Measurements from ENCODE around the gene CELSR1.

The CELSR1 gene

GRCh38 chr22:46563381-46564083 lies 26.1 kb upstream of the CELSR1 start:
- TF ChIP-seq CTCF (IDR thresholded peaks at IDR 0.05; ENCODE audit: low read length) (peak; percentile 55), EZH2phosphoT487 (IDR thresholded peaks at IDR 0.05; ENCODE audit: low read length) (no peak)
- H3K27ac ChIP-seq (ENCODE audit: low read length): peak overlapping the region; percentile 37; the same call in 1 of the 2 replicates
- no peaks in the 10 kb centered on the region for H3K9me3 ChIP-seq (replicated peaks; ENCODE audit: insufficient read depth, low read length)
- H3F3A ChIP-seq (ENCODE audit: insufficient read depth, low read length): no peaks in the 10 kb centered on the region
- H2AFZ ChIP-seq (ENCODE audit: low read length): peak overlapping the region; percentile 99
- H3K4me2 ChIP-seq (ENCODE audit: low read depth, low read length): peak overlapping the region; percentile 99
- H3K79me2 ChIP-seq (ENCODE audit: low read length): no peaks in the 10 kb centered on the region
- no peaks in the 10 kb centered on the region for H3K36me3 ChIP-seq (replicated peaks; ENCODE audit: insufficient read depth, low read length)
- H3K9ac ChIP-seq (ENCODE audit: low read length): peak overlapping the region; percentile 53; the same call in 1 of the 2 replicates
- peak; percentile 85 for DNase-seq
- peaks cover 7% of the 10 kb centered on the region; the same call in 1 of the 2 replicates for H3K4me1 ChIP-seq (ENCODE audit: low read length)
- H3K27me3 ChIP-seq (replicated peaks; ENCODE audit: insufficient read depth, low read length): no peaks in the 10 kb centered on the region; the same call in 1 of the 2 replicates
- no peaks in the 10 kb centered on the region for H3K9me2 ChIP-seq (replicated peaks; ENCODE audit: insufficient read depth, low read length)
- H4K20me1 ChIP-seq (ENCODE audit: insufficient read depth, low read length): no peaks in the 10 kb centered on the region
- H3K4me3 ChIP-seq (ENCODE audit: low read length): peak overlapping the region; percentile 54

- no peaks in the 10 kb centered on the region for H3K27me3 ChIP-seq (replicated peaks; ENCODE audit: insufficient read depth, low read length)
- peak; percentile 86 for DNase-seq
- no peaks in the 10 kb centered on the region for H3F3A ChIP-seq (ENCODE audit: insufficient read depth, low read length)
- TF ChIP-seq EZH2 (optimal IDR thresholded peaks at IDR 0.05; ENCODE audit: low read depth, low read length) (no peak), EZH2phosphoT487 (IDR thresholded peaks at IDR 0.05; ENCODE audit: low read length) (no peak), CTCF (IDR thresholded peaks at IDR 0.05; ENCODE audit: low read length) (no peak)
- no peaks in the 10 kb centered on the region for H3K36me3 ChIP-seq (replicated peaks; ENCODE audit: insufficient read depth, low read length)
- peaks cover 7% of the 10 kb centered on the region; the same call in 1 of the 2 replicates for H3K4me1 ChIP-seq (ENCODE audit: low read length)
- peak overlapping the region; percentile 50; the same call in 1 of the 2 replicates for H3K4me2 ChIP-seq (ENCODE audit: low read depth, low read length)
- H3K9me2 ChIP-seq (replicated peaks; ENCODE audit: insufficient read depth, low read length): no peaks in the 10 kb centered on the region
- H3K27ac ChIP-seq (ENCODE audit: low read length): no peak overlapping the region
- no peaks in the 10 kb centered on the region for H3K9me3 ChIP-seq (replicated peaks; ENCODE audit: insufficient read depth, low read length)
- no peak overlapping the region; the same call in 1 of the 2 replicates for H3K9ac ChIP-seq (ENCODE audit: low read length)
- no peaks in the 10 kb centered on the region for H3K79me2 ChIP-seq (ENCODE audit: low read length)
- H2AFZ ChIP-seq (ENCODE audit: low read length): peak overlapping the region; percentile 44; the same call in 1 of the 2 replicates
- H4K20me1 ChIP-seq (ENCODE audit: insufficient read depth, low read length): no peaks in the 10 kb centered on the region
- H3K4me3 ChIP-seq (ENCODE audit: low read length): peak overlapping the region; percentile 40
Observed at GRCh38 chr22:46561435-46561905, 24.1 kb upstream of the CELSR1 start.

DNA sequence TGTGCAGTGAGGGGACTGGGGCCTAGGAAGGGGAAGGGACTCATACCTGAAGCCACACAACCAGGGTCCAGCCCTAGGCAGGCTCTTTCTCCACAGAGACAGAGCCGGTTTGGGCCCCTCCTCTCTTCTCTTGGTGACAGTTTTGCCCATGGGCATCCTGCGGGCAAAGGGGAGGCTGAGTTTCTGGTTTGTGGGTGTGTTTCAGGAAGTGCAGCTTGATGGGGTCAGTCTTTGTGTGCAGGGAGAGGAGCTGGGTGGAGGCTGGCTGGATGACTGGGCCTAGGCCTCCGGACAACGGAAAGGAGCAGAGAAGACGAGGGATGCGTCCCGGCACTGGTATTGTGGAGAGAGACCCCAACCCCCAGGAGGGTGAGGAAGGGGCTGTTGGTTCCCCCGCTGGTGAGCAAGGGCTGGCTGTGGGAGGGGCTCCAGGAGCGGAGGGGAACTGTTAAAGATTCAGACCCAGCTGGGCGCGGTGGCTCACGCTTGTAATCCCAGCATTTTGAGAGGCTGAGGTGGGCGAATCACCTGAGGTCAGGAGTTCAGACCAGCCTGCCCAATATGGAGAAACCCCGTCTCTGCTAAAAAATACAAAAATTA lies 23.4 kb upstream of the CELSR1 start:
- no peak overlapping the region for H3K4me2 ChIP-seq (ENCODE audit: low read depth, low read length)
- H3K27me3 ChIP-seq (replicated peaks; ENCODE audit: insufficient read depth, low read length): no peaks in the 10 kb centered on the region
- H2AFZ ChIP-seq (ENCODE audit: low read length): 0 out of 2 replicates have a peak overlapping the region, but pooled peaks have one; percentile 44
- TF ChIP-seq EZH2phosphoT487 (IDR thresholded peaks at IDR 0.05; ENCODE audit: low read length): no peak
- TF ChIP-seq CTCF (IDR thresholded peaks at IDR 0.05; ENCODE audit: low read length): no peak
- TF ChIP-seq EZH2 (optimal IDR thresholded peaks at IDR 0.05; ENCODE audit: low read depth, low read length): no peak
- no peaks in the 10 kb centered on the region for H3K9me3 ChIP-seq (replicated peaks; ENCODE audit: insufficient read depth, low read length)
- H4K20me1 ChIP-seq (ENCODE audit: insufficient read depth, low read length): no peaks in the 10 kb centered on the region
- no peaks in the 10 kb centered on the region for H3F3A ChIP-seq (ENCODE audit: insufficient read depth, low read length)
- no peaks in the 10 kb centered on the region for H3K79me2 ChIP-seq (ENCODE audit: low read length)
- no peaks in the 10 kb centered on the region for H3K9me2 ChIP-seq (replicated peaks; ENCODE audit: insufficient read depth, low read length)
- no peak overlapping the region for H3K27ac ChIP-seq (ENCODE audit: low read length)
- H3K36me3 ChIP-seq (replicated peaks; ENCODE audit: insufficient read depth, low read length): no peaks in the 10 kb centered on the region
- H3K4me3 ChIP-seq (ENCODE audit: low read length): no peak overlapping the region
- peaks cover 7% of the 10 kb centered on the region; the same call in 1 of the 2 replicates for H3K4me1 ChIP-seq (ENCODE audit: low read length)
- H3K9ac ChIP-seq (ENCODE audit: low read length): no peak overlapping the region
- no peak for DNase-seq
